ENCODE results near the gene ISG20.
"Not testable (repeated sequence)": the region's sequence is repeated elsewhere in the genome, so short reads cannot be mapped to it uniquely, and the experiment has no call there.

ISG20 gene

DNA sequence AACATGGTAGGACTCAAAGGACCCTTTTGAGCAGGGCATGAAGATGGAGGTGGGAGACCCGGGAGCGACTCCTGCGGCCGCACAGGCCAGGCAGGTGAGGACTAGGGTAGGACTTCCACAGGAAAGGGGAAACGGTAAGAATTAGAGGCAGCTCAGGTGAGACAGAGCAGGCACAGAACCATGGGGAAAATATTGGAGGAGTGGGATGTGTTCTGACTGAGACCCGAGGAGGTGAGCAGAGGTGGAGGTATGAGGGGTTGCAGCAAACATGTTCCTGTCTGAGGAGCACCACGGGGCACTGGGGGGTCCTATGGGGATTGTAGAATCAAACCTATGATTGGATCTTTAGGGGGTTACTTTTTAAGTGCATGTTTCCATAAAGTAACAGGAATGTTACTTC is 1.4 kb upstream of the ISG20 start:
- DNase-seq: no peak

DNA sequence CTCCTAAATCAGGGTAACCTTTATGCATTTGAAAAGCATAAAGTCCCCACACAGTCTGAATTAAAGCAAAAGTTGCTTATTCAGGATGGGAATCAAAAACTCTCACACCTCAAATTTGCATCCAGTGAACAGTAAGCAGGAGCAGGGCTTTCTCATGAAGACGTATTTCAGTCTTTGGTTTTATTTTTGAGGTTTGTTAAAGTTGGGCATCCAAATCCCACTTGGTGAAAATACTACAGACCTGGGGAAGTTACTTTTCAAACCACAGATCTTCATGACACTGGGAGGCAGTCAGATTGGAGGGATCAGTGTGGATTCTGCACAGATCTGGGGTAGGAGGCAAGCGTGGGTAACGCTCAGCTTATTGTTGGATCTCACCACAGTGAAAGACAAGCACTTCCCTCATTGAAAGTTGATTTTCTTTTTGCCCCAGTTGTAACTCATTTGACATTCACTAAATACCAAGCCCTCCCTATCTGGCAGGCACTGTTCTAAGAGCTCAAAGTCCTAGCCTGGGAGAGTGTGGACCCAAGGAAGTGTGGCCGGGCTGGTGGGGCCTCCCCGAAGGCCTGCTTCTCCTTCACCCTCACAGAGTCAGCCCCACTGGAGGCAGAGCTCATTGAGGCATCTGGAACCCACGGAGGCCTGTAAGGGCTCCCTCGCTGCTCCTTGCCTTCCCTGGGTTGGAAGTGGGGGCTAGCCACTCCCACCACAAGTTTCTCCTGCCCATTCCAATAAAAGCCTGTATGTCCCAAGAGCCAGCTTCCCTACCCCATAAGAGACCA is 783 bp upstream of the ISG20 start:
- DNase-seq: no peak

DNA sequence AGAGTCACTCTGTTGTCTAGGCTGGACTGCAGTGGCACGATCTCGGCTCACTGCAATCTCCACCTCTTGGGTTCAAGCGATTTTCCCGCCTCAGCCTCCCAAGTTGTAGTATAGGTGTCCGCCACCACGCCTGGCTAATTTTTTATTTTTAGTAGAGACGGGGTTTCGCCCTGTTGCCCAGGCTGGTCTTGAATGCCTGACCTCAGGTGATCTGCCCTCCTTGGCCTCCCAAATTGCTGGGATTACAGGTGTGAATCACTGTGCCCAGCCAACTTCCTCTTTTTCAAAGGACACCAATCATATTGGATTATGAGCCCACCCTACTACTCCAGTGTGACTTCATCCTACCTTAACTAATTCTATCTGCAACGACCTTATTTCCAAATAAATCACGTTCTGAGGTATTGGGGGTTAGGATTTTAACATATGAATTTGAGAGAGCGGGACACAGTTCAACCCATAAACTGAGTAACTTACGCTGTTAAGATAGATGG is 3.2 kb downstream of the ISG20 start:
- DNase-seq: no peak

DNA sequence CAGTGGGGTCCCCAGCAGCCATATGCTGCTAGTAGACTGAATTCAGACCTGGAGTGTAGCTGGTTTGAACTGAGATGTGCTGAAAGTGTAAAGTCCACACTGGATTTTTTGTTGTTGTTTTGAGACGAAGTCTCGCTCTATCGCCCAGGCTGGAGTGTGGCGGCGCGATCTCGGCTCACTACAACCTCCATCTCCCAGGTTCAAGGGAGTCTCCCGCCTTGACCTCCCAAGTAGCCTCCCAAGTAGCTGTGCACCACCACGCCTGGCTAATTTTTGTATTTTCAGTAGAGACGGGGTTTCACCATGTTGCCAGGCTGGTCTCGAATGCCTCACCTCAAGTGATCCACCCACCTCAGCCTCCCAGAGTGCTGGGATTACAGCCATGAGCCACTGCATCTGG is 3.7 kb downstream of the ISG20 start:
- DNase-seq: not testable (repeated sequence)

DNA sequence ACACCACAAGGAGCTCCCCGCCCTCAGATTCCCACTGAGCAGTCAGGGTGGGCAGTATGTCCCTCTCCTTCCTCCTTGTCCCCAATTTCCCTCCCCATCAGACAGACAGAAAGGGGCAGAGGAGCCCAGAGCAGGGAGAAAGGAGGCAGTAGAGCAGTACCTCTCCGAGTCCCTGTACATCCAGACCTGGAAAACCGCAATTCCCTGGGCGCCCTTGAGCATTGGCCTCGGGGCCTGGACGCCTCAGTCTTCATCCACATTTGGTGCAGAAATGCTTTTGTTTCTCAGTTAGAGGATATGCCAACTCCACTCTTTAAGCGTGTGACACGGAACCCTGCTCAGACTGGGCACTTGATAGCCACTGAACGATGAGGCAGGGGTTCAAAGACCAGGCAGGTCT is 5.9 kb downstream of the ISG20 start:
- no peak for DNase-seq

DNA sequence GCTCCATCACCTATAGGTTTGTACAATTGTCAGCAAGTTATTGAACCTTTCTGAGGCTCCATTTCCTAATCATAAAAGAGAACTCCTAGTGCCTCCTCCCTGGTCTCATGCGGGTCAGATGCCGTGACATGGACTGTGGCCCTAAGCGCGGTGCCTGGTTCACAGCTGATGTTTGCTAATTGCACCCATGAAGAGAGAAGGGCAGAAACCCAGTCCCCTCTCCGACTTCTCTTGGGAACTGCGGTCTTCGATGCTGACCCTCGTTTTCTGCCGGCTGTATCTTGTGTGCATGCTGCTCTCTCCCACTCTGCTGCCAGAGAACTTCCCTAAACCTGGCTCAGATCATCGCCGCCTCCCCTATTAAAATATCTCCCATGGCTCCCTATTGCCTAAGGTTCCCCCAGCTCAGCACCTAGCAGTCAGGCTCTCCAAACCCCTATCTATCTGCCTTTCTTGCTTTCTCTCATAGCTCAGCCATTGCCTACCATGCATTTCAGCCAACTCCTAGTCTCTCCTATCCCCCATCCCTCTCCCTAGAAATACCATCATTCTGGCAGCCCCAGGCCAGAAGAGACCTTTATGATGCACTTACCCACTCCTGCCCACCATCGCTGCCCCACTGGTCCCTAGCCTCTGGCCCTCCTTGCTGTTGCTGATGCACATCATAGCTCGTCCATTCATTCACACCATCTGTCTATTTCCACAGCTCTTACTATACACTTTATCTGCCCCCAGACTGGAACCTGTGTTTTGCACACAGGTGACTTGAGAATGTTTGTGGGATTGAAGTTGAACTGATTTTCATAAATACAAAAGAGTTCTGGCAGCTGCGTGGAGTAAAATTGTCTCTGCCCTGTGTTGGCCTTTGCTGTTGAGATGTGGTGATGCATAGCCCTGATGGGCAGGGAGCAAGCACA is 6.6 kb downstream of the ISG20 start:
- no peak for DNase-seq

DNA sequence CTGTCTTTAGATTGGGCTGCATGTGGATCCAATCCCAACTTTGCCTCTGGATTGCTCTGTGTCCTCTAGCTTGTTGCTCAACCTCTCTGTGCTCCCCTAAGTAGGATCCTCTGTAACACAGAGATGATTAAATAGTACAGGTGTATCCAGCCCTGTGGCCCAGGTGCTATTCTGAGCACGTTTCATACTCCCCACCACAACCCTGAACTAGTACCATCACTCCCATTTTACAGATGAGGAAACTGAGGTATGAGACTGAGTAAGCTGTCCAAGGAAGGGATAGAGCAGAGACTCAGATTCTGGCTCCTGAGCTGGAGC is 7.2 kb downstream of the ISG20 start:
- no peak for DNase-seq

DNA sequence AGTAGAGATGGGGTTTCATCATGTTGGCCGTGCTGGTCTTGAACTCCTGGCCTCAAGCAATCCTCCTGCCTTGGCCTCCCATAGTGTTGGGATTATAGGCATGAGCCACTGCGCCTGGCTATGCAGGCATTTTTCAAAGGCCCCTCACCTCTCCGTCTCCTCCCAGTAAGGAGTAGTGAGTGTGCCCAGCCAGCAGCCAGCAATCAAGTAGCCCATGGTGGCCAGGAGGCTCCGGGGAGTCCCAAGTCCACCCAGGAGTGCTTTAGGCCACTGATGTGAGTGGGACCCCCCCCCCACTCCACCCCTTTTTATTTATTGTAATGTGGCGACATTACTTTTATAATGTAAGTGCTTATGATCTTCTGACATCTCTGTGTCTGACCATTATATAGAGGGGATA is 8.1 kb downstream of the ISG20 start:
- DNase-seq: no peak

DNA sequence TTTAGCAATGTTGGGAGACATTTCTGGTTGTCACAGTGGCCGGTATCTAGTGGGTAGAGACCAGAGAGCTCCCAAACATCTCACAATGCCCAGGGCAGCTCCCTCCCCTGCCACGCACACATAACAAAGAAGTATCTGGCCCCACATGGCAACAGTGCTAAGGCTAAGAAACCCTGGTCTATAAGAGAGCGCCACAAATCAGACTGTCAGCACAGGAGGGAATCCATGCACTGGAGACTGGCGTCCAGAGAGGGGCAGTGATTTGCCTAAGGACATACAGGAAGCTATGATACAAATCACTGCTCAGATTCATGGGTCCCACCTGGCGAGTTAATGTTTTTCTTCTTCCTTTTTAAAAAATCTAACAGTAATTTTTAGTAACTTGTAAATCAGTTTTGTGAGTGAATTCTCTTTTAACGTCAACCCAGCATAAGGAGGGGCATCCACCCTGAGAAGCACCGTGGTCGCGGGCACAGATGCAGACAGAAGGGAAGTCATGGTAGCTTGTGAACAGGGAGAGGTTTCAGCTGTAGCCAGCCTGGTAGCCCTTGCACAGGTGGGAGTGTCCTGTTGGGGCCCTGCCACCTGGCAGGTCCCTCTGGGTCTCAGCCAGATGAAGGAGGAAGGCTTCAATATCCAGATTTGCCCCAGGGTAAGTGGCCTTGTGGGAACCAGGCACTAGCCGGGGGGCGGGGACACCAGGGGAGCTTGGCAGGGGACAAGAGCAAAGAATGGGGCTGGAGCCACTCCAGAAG is 8.7 kb downstream of the ISG20 start:
- no peak for DNase-seq

DNA sequence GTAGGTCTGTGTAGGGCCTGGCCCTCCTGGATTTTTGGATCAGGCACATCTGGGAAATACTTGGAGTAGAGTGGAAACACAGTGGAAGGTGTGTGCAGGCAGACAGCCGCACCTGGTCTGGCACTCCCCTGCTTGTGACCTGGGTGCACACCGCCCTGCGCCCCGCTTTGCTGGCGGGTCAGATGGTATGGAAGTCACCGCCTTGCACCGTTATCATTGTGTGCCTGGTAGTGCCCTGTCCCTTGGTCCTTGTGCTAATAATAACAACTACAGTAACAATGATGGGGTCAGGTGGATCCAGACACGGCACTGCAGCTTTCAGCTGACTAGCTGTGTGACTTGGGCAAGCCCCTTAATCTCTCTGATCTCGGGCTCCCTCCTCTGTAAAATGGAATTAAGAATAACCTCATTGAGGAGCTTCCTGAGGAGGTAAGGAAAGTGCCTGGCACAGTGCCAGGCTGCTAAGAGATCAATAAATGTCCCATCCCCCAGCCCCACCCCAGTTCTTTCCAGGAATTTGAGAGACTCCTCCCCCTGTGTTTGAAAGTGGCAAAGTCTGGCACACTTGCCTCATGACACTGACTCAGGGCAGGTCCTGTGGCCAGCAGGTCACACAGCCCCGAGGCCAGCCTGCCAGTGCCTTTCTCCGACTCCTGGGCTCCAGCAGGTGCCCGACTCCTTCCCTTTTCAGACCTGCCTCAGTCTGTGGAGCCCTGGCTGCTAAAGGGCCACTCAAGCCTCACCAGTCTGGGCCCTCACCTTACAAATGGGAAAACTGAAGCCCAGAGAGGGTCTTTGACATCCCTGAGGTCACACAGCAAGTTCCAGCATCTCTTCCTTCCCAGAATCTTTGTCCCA is 9.8 kb downstream of the ISG20 start:
- no peak for DNase-seq

DNA sequence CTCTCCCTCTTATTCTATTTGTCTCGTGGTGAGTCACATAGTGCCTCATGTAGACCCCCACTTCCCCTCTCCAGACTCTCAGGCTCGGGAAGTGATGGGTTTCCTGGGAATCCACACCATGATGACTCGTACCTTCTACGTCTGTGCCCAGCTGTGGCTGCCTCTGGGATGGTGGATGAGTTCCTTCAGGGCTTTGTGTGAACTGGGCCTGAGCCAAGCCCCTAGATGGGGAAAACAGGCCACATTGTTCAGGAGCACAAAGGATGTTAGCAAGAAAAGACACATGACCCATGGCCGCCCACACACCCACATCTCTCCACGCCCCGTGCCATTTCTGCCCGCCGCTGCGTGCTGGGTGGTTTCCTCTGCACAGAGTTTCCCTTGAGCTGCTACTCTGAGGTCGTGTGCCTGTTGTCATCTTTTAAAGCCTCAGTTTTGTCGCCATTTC is 10.5 kb downstream of the ISG20 start:
- no peak for DNase-seq

DNA sequence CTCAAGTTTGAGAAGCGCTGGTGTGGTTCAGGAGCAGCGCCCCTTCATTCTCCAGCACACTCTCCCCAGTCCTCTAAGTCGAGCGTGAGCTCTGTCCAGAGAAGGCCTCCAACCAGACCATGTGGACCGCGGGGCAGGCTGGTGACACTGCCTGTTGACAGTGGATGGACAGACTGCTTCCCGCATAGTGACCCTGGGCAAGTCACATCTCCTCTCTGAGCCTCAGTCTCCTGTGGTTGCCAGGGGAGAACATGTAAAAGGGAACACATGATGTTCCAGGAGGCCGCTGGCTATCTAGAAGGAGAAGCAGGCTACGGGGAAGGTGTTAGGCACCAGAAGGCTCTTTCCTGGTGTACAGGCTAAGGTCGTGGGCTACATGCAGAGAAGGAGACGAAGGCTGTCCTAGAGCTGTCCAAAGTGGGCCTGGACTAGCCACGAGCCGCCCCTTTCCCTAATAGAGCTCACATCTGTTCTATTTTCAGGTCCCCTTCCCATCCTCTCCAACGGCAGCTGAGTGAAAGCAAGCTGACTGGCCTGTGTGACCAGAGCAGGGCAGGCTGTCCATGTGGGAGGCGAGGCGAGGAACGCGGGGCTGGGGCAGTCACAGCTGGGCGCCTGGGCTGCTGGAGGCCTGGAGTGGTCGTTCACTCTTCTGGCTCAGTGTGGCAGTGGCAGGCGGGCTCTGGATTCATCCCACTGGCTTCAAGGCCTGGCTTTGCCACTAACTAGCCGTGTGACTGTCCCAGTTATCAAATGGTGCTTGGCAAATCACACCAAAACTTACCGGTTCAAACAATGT is 11.1 kb downstream of the ISG20 start:
- no peak for DNase-seq

DNA sequence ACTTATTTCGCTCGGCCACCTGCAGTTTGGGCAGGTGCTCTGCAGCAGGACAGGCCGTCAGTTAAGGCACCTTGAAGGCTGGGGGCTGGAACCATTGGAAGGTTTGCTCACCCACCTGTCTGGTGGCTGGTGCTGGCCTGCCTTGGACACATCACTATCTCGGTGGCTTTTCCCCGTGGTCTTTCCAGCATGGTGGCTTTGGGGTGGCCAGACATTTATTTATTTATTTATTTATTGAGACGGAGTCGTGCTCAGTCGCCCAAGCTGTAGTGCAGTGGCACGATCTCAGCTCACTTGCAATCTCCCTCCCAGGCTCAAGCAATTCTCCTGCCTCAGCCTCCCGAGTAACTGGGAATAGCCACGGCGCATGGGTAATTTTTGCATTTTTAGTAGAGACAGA is 11.7 kb downstream of the ISG20 start:
- DNase-seq: no peak

DNA sequence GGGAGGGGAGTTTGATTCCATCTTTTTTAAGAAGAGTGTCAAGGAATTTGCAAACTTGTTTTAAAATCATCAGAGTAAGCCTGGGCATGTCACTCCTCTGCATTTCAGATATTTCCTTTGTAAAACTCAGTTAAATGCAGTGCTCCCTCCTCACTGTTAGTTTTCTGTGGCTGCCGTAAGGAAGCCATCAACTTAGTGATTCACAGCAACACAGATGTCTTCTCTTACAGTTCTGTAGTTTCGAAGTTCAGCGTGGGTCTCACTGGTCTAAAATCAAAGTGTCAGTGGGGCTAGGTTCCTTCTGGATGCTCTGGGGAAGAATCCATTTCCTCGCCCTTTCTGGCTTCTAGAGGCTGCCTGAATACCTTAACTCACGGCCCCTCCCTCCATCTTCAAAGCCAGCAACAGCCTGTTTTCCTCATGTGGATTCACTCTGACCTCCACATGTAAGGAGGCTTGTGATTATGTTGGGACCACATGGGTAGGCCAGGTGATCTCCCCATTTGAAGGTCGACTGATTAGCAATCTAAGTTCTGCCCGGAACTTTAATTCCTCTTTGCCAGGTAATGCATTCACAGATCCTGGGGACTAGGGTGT is 12.4 kb downstream of the ISG20 start:
- DNase-seq: no peak

DNA sequence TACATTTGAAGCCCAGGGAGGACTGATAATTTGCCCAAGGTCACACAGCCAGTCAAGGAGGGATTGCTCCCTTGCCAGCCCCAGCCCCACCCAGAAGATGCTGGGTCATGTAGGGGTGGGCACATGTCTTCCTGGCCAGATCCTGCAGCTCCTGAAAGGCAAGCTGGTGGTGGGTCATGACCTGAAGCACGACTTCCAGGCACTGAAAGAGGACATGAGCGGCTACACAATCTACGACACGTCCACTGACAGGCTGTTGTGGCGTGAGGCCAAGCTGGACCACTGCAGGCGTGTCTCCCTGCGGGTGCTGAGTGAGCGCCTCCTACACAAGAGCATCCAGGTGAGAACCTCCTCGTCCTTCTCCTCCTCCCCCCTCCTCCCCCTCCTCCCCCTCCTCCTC is 13.2 kb downstream of the ISG20 start:
- no peak for DNase-seq

DNA sequence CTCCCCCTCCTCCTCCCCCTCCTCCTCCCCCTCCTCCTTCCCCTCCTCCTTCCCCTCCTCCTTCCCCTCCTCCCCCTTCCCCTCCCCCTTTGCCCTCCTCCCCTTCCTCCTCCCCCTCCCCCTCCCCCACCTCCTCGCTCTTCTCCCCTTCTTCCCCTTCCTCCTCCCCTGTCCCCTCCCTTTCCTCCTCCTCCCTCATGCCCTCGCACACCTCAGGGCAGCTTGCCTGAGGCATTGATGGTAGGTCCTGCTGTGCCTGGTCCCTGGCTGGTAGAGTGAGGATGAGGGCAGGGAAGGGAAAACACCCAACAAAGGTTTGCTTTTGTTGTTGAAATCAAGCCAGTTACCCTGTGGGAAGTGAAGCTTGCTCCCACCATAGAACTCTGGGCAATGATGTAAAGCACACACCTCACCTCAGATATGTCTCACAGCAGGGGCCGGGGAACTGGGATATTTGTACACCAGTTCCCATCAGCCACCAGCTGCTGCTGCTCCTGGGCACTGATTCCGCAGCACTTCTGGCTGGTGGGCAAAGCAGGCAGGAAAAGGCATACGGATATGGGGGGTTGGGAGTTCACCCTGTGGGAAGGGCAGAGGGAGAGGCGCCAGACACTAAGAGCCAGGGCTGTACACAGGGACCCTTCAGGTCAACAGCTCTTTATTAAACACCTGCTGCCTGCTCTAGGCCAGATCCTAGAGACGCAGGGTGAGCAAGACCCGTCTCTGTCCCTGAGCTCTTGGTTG is 13.8 kb downstream of the ISG20 start:
- no peak for DNase-seq

DNA sequence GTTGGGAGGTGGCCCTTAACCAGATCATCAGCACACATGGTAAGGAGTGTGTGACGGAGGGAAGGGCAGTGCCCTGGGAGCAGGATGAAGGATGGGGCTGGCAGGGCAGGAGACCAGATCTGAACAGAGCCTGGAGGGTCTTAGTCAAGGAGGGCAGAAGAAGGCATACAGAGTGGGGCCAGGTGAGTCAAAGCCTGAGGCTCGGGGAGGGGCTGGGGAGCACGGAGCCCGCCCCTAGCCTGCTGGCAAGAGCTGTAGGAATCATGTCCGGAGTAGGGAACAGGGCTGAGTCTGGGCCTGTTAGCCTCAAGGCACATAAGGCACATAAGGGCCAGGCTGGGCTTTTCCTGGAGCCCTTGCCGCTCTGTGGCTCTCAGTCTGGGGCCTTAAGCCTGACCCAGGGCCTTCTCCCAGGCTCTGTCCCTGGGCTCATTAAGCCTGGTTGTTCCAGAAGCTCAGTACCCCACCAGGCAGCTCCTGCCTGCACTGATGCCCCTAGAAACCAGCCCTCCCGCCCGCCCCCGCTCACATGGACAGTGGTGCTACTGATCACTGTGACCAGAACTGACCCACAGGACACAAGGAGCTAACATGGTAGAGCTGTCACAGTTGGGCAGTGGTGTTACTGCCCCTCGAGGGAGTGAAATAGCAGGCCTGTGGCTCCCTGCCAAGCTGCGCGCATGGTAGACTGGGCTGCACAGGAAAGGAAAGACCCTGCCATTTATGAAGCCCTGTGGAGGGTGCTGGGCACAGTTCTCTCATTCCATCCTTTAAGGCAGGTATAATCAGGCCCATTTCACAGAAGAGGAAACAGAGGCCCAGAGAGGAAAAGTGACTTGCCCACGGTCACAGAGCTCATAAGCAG is 14.6 kb downstream of the ISG20 start:
- DNase-seq: no peak

DNA sequence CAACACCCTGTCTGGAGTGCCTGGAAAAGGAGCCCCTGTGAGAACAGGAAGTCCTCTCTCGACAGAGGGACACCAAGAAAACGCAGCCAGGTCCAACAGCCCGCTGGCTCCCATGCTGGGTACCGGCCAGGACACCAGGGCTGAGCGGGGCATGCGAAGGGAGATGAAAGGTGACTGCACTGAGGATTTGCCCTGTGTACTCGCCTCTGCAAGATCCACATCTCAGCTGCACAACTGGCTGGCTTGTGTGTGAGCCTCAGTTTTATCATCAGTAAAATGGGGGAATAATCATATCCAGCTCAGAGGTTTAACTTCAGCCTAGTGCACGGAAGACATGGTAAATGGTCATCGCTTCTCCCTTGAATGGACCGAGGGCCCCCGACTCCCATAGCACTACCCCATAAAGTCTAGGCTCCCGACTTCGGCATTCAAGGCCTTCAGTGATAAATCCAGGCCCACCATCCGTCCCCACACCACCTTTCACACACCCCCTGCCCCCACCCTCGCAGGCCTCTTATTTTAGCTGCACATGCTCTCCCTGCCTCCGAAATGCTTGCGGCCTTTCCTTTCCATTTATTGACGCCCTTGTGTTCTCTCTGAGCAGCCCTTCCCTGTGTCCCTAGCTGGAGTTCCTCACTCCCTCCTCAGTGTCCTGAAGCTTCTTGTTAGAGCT is 15.8 kb downstream of the ISG20 start:
- DNase-seq: no peak

DNA sequence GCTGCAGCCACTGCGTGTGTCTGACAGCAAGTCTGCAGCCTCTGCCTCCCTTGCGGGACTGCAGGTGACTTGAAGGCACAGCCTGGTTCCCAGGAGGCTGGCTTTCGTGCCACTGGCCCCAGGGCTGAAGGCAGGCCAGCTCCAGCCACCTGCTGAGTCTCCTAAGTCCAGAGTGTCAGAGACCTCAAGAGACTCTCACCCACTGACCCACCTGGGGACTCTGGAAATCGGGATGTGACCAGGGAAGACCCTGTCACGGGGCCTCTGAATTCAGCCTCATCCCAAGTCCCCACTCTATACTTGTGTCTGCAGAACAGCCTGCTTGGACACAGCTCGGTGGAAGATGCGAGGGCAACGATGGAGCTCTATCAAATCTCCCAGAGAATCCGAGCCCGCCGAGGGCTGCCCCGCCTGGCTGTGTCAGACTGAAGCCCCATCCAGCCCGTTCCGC is 16.3 kb downstream of the ISG20 start:
- no peak for DNase-seq

Measured in KG1 (cell line).